Inflammatory macrophage treated with lipopolysaccharide for 4 hours (primary cell): ENCODE measurements around the gene MSLN.
A peak's percentile ranks its signal among the peaks of the same experiment; 100 is the strongest.

Experiments
- DNase-seq: peaks from one replicate; pipeline ENCODE4 v3.0.0-alpha.2; 2020

MSLN gene

DNA sequence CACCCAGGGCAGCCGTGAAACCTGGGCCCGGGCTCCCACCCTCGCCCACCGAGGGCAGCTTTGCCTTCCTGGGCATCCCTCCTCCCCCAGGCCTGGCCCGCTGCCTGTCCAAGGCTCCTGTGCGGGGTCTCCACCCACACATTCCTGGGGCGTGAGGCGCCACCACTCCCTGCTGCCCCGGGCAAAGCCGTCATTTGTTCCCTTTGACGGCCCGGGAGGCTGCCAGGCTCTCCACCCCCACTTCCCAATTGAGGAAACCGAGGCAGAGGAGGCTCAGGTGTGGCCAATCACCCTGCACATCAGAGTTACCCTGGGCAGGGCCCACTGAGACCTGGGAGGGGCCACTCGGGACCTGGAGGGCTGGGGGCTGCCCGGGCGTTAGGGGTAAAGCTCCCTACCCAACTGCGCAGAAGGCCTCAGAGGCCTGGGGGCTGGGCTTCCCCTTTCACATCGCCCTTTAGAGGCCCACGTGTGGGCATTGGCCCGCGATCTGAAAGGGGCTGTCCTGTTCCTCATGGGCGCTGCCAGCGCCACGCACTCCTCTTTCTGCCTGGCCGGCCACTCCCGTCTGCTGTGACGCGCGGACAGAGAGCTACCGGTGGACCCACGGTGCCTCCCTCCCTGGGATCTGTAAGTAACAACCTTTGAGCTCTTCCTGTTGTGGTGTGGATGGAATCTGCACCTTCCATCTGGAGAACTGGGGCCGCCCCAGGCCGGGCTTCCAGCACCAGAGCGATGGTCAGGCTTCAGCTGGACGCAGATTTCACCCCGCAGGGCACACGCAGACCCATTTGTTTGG is at the start of gene MSLN:
Gene MSLN (plus strand): TSS at position 190 of the 799 bp plus-strand sequence. CDS start 1,947 bp downstream, outside the sequence.
- no peak for DNase-seq

GRCh38 chr16:711084-711483 is 49.5 kb upstream of the MSLN start:
- DNase-seq: no peak

- peak; percentile 73 for DNase-seq
Observed at GRCh38 chr16:711548-712320, 48.8 kb upstream of the MSLN start.

DNA sequence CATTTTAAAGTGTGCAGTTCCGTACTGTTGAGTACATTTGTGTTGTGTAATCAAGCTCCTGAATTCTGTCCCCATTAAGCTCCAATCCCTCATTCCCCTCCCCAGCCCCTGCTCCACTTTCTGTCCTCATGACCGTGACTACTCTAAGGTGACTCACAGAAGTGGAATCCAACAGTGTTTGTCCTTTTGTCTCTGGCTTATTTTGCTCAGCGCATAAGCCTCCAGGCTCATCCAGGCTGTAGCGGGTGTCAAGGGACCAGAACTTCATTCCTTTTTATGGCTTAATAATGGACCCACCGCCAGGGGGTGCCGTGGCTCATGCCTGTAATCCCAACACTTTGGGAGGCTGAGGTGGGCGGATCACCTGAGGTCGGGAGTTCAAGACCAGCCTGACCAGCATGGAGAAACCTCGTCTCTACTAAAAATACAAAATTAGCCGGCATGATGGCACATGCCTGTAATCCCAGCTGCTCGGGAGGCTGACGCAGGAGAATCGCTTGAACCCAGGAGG is 47.7 kb upstream of the MSLN start:
- peak; percentile 50 for DNase-seq

DNA sequence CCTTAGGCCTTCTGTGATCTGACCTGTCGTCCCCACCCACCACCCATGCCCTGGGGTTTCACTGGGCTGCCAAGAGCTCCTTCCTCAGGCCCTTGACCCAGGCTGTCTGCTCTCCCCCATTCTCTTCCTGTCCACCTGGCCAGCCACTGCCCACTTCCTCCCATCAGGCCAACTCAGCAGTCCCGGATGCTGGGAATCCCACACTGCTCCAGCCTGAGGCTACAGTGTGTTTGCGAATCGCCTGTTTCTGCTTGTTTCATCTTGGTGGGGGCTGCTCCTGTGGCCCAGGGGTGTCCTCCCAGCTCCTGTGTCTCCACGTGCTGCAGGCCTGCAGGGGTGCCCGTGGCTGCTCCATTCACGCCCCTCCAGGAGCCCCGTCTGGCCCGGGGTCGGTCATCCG is 46.5 kb upstream of the MSLN start:
- DNase-seq: no peak

- peak; percentile 85 for DNase-seq
Observed at GRCh38 chr16:714558-715476, 45.7 kb upstream of the MSLN start, which contains the start of gene METRN. Gene METRN (plus strand): TSS chr16:715118. CDS start chr16:715290, 172 bp downstream.

DNA sequence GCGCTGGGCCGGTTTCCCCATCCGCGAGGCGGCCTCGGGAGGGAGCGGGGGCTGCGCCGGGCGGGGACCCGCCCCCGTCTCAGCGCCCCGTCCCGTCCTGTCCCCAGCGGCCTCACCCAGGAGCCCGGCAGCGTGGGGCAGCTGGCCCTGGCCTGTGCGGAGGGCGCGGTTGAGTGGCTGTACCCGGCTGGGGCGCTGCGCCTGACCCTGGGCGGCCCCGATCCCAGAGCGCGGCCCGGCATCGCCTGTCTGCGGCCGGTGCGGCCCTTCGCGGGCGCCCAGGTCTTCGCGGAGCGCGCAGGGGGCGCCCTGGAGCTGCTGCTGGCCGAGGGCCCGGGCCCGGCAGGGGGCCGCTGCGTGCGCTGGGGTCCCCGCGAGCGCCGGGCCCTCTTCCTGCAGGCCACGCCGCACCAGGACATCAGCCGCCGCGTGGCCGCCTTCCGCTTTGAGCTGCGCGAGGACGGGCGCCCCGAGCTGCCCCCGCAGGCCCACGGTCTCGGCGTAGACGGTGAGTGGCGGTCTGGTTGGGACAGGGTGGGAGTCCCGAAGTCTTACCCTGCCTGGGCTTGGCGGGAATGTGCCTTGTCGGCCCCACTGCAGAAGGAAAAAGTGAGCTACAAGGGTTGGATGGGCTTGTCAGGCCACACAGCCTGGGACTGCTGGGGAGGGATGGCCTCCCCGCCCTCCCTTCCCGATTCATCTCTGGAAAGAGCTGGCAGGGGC is 44.9 kb upstream of the MSLN start:
- DNase-seq: no peak

DNA sequence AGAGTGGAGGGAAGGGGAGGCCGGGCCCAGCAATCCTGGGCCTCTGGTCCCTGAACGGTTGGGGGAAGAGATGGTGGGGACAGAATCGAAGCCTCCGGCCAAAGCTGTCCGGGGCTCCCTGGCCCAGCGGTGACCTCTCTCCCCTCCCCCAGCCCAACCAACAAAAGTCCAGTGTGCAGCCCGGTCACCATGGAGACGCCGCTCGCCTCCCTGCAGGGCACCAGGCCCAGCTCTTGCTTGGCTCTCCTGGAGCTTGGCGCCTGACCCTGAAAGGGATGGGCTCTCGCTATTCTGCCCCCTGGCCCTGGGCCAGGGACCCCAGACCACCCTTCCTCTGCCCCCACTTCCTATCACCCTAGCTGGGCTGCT is 44.4 kb upstream of the MSLN start:
- DNase-seq: no peak

- DNase-seq: no peak
Observed at GRCh38 chr16:716768-717325, 43.7 kb upstream of the MSLN start.

DNA sequence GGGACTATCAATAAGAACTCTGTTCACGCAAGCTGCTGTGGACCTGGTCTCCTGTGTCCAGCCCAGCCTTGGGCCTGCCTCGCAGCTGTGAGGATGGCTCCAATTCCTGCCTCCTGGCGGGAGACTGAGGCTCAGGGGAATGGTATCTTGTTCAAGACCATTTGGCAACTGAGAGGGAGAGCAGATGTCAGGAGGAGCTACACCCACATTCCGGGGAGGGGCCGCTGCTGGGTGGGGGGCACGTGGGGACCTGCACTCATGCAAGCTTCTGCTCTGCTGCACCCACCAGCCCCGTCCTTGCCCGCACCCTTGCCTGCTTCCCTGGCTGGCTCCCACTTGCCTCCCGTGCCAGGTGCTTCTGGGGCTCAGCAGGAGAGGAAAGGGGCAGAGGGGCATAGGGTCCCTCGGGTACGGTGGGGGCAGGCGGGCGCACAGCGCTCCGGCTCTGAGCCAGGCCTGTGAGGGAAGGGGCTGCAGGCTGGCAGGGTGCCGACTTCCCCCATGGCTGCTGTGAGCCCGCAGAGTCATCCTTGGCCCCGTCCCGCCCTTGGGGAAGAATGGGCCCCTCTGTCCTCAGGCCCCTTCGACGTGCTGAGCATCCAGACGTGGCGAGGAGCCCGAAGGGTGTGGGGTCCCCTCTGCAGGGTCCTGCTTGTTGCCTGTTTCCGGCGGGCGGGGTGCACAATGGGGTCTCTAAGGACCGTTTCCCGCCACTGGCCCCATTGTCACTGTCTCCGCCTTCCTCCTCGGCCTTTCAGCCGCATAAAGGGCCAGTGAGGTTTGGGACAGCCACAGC is 42.9 kb upstream of the MSLN start:
- DNase-seq: no peak

GRCh38 chr16:718389-718788 is 42.1 kb upstream of the MSLN start:
- DNase-seq: no peak

DNA sequence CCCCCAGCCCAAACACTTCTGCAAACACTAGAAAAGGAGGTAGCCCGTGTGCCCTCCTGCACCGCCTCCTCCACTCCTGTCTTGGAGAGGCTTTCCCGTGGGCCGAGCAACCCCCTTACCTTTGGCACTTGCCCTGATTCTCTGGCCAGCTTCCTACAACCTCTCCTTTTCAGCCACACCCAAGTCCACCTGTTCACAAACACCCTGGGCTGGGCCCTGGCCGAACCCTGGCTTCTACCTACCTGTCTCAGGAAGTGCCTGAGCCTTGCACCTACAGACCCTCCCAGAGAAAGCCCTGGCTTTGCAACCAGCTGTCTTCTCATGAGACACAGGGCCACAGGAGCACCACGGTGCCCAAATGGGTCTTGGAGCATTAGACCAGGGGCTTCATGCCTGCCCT is 41.6 kb upstream of the MSLN start:
- DNase-seq: no peak

DNA sequence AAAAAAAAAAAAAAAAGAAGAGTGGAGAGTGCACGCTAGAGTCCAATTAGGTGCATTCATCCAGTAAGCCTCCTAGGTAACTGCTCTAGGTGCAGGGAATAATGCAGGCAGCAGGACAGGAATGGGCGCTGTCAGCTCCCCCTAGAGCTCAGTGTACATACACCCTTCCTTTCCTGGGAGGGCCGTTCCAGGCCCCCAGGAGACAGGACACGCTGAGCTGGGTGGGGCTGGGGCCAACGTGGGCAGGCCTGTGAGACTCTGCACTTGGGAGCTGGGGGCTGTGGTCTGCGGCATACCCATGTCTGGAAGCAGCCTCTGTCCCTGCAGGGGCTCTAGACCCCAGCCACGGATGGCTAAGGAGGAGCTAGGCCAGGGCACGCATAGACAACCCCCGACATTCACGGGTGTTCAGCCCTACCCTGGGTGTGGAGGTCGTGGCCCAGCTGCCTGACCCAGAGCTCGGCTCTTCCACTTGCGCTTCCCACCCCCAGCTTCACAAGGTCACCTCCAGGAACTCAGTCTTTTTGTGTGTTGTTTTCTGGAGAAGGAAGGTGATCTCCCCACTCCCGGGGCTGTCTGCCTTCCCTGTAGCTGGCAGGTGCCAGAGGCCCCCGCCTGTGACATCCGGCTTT is 40.6 kb upstream of the MSLN start:
- no peak for DNase-seq

- DNase-seq: no peak
Observed at GRCh38 chr16:720447-720989, 40.0 kb upstream of the MSLN start.

- DNase-seq: peak; percentile 70
Observed at GRCh38 chr16:720990-721764, 39.4 kb upstream of the MSLN start, which contains the start of gene ANTKMT. Gene ANTKMT (plus strand): TSS chr16:721146. CDS start chr16:721275, 129 bp downstream.

DNA sequence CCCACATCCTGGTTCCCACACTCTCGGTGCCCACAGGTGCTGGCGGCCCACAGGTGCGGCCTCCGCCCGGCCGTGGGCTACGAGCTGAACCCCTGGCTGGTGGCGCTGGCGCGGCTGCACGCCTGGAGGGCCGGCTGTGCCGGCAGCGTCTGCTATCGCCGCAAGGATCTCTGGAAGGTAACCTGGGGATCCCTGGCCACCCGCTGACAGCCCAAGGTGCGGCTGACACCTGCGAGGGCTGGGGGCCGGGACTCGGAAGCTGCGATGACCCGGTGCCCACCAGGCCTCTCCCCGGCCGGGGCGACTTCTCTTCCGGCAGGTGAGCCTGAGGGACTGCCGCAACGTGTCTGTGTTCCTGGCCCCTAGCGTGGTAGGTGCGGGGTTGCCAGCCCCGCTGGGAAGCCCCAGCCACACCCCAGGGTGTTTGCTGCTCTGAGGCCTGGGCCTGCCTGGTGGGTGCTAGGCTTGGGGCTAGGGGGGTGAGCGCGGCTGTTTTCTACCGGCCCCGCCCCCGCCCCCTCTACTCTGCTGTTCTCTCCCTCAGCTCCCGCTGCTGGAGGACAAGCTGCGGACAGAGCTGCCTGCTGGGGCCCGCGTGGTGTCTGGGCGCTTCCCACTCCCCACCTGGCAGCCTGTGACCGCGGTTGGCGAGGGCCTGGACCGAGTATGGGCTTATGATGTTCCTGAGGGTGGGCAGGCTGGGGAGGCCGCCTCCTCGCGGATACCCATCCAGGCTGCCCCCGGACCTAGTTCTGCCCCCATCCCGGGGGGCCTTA is 38.6 kb upstream of the MSLN start:
- no peak for DNase-seq

DNA sequence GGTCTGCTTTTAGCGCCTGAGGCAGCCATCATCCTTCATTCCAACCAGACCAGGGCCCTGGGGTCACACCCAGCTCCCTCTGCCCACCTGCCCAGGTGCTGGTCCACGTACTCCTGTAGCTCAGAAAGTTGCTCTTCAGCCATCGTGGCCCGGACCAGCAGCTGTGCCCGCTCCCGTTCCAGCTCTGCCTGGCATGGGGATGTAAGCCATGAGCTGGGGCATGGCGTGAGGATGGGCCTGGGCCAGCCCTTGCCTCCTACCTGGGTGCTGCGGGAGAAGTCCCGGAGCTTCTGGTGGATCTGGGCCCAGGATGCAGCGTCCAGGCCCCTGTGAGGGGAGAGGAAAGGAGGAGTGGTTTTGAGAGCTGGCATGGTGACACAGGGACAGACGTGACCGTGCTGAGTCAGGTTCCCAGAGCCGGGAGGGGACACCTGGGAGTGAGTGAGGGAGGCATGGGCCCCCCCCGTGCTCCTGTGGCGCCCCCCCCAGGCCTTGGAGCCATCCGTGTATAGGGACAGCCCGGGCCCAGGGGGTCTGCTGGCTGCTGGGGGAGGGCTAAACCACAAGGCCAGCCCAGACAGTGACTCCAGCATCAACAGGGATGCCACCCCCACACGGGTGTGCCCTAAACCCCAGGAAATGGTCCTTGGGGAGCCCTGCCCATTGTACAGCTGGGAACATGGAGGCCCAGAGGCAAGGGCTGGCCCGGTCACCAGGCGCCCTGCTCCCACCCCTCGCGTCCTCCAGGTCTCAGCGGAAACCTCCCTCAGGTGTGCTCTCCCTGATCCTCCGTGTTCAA is 37.5 kb upstream of the MSLN start:
- no peak for DNase-seq

DNA sequence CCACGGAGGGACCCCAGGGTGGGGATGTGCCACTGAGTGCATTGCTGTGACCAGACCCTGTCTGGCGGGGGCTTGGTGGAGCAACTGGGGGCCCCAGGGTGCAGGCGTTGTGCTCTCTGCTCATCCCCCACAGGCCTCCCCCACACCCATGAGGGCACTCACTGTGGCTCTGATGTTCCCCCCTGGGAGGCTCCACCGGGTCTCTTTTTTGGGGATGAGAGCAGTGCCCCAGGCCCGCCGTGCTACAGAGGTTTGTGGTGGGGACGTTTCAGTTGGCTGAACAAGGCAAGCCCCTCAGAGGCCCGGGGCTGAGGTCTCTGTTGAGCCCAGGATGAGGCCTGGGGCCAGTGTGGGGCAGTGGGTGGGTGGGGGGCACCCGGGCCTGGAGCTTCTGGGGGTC is 36.8 kb upstream of the MSLN start:
- DNase-seq: no peak
